Activated T-helper 2 cell treated with anti-CD3 and anti-CD28 coated beads, Interferon-gamma antibody, Interleukin-2, Interleukin-4, amounts not matched to agents 10 μg/mL and 5 μg/mL and 100 μg/mL, durations not matched to agents 14 hours and 24 hours and 36 hours (primary cell): ENCODE measurements around the gene KRTAP20-4. TPM values are rescaled to one million over a fixed set of nuclear protein-coding genes. Genes with fewer than 3 reads are reported as not detected.

Experiments
- DNase-seq: peaks from one replicate; pipeline ENCODE4 v3.0.0; 2021; ENCODE audit warnings: low spot score
- H3K27ac Mint-ChIP-seq: one replicate; pipeline ENCODE4 v1.8.0; 2021; ENCODE audit warnings: mixed read lengths
- H3K27me3 Mint-ChIP-seq: one replicate; pipeline ENCODE4 v1.8.0; 2021; ENCODE audit warnings: low read depth, mixed read lengths
- H3K36me3 Mint-ChIP-seq: one replicate; pipeline ENCODE4 v1.8.0; 2021; ENCODE audit warnings: low read depth, mixed read lengths
- H3K4me1 Mint-ChIP-seq: one replicate; pipeline ENCODE4 v1.8.0; 2021; ENCODE audit warnings: low read depth, mixed read lengths
- H3K4me3 Mint-ChIP-seq: one replicate; pipeline ENCODE4 v1.8.0; 2021; ENCODE audit warnings: low read depth, mild to moderate bottlenecking, moderate library complexity, mixed read lengths
- H3K9me3 Mint-ChIP-seq: one replicate; pipeline ENCODE4 v1.8.0; 2021; ENCODE audit warnings: mixed read lengths
- intact Hi-C: fragments of 100-400 bp; cut with micrococcal nuclease; formaldehyde crosslinking; loops from one replicate; pipeline ENCODE4 v1.15.1; 2023
- total RNA-seq: library from RNA; stranded (reverse); gene quantifications from 2 replicates; pipeline ENCODE4 v1.2.3, GENCODE V29; 2022

The KRTAP20-4 gene
- not detected in 2 replicates for total RNA-seq

- Mint-ChIP-seq H3K4me1 (no peaks in the 10 kb centered on the region), H3K27ac (no peak within 1 kb of the TSS), H3K4me3 (no peak within 1 kb of the TSS), H3K27me3 (no peaks in the 10 kb centered on the region), H3K9me3 (no peaks in the 10 kb centered on the region), H3K36me3 (no peaks in the 10 kb centered on the region)
- intact Hi-C loops, result no loop called here
- DNase-seq, result no peak
Measured at GRCh38 chr21:30620522-30620921, at the start of gene KRTAP20-4. Gene KRTAP20-4 (plus strand): TSS chr21:30620627.

- H3K27me3 Mint-ChIP-seq, result no peaks in the 10 kb centered on the region
- H3K9me3 Mint-ChIP-seq, result no peaks in the 10 kb centered on the region
- intact Hi-C loops, result no loop called here
- no peak for DNase-seq
- H3K4me1 Mint-ChIP-seq, result peaks cover 3% of the 10 kb centered on the region
- no peaks in the 10 kb centered on the region for H3K36me3 Mint-ChIP-seq
- H3K4me3 Mint-ChIP-seq, result no peak overlapping the region
- H3K27ac Mint-ChIP-seq, result no peak overlapping the region
Measured at GRCh38 chr21:30577766-30578165, 42.7 kb upstream of the KRTAP20-4 start.

- H3K36me3 Mint-ChIP-seq, result no peaks in the 10 kb centered on the region
- H3K4me3 Mint-ChIP-seq, result no peak overlapping the region
- no peak overlapping the region for H3K27ac Mint-ChIP-seq
- no peak for DNase-seq
- intact Hi-C loops, result no loop called here
- H3K9me3 Mint-ChIP-seq, result no peaks in the 10 kb centered on the region
- peaks cover 3% of the 10 kb centered on the region for H3K4me1 Mint-ChIP-seq
- H3K27me3 Mint-ChIP-seq, result no peaks in the 10 kb centered on the region
Measured at GRCh38 chr21:30579346-30579745, 41.1 kb upstream of the KRTAP20-4 start.

- Mint-ChIP-seq H3K27ac (no peak overlapping the region), H3K36me3 (no peaks in the 10 kb centered on the region), H3K4me1 (peaks cover 3% of the 10 kb centered on the region), H3K27me3 (peaks cover 5% of the 10 kb centered on the region), H3K9me3 (no peaks in the 10 kb centered on the region), H3K4me3 (no peak overlapping the region)
- DNase-seq, result no peak
- intact Hi-C loops, result no loop called here
Measured at GRCh38 chr21:30580132-30580531, 40.3 kb upstream of the KRTAP20-4 start.

GRCh38 chr21:30582870-30583269, 37.6 kb upstream of the KRTAP20-4 start:
- Mint-ChIP-seq H3K27me3 (peaks cover 5% of the 10 kb centered on the region), H3K36me3 (no peaks in the 10 kb centered on the region), H3K27ac (no peak overlapping the region), H3K4me1 (no peaks in the 10 kb centered on the region), H3K9me3 (no peaks in the 10 kb centered on the region), H3K4me3 (no peak overlapping the region)
- intact Hi-C loops, result no loop called here
- no peak for DNase-seq

GRCh38 chr21:30590297-30590696, 30.1 kb upstream of the KRTAP20-4 start, which contains the start of gene KRTAP22-2:
Gene KRTAP22-2 (minus strand): TSS chr21:30590397.
- intact Hi-C loops, result no loop called here
- Mint-ChIP-seq H3K4me1 (peaks cover 3% of the 10 kb centered on the region), H3K27me3 (peaks cover 4% of the 10 kb centered on the region), H3K4me3 (no peak within 1 kb of the TSS), H3K27ac (no peak within 1 kb of the TSS), H3K9me3 (no peaks in the 10 kb centered on the region), H3K36me3 (no peaks in the 10 kb centered on the region)
- no peak for DNase-seq

GRCh38 chr21:30592140-30592539, 28.3 kb upstream of the KRTAP20-4 start, which contains the start of gene KRTAP6-3:
Gene KRTAP6-3 (plus strand): TSS chr21:30592440. CDS start chr21:30592446, 6 bp downstream.
- no peak within 1 kb of the TSS for H3K27ac Mint-ChIP-seq
- H3K4me3 Mint-ChIP-seq, result no peak within 1 kb of the TSS
- DNase-seq, result no peak
- H3K36me3 Mint-ChIP-seq, result no peaks in the 10 kb centered on the region
- no peaks in the 10 kb centered on the region for H3K9me3 Mint-ChIP-seq
- H3K27me3 Mint-ChIP-seq, result peaks cover 4% of the 10 kb centered on the region
- intact Hi-C loops, result no loop called here
- H3K4me1 Mint-ChIP-seq, result peaks cover 3% of the 10 kb centered on the region

- intact Hi-C loops, result no loop called here
- Mint-ChIP-seq H3K4me1 (no peaks in the 10 kb centered on the region), H3K27ac (no peak within 1 kb of the TSS), H3K36me3 (no peaks in the 10 kb centered on the region), H3K27me3 (no peaks in the 10 kb centered on the region), H3K4me3 (no peak within 1 kb of the TSS), H3K9me3 (peaks cover 11% of the 10 kb centered on the region)
- DNase-seq, result no peak
Measured at GRCh38 chr21:30598802-30599201, 21.6 kb upstream of the KRTAP20-4 start, which contains the start of gene KRTAP6-2. Gene KRTAP6-2 (minus strand): TSS chr21:30598902. CDS start chr21:30598874, 28 bp downstream.

- no peaks in the 10 kb centered on the region for H3K36me3 Mint-ChIP-seq
- no peak for DNase-seq
- peaks cover 11% of the 10 kb centered on the region for H3K9me3 Mint-ChIP-seq
- H3K4me3 Mint-ChIP-seq, result no peak within 1 kb of the TSS
- no peaks in the 10 kb centered on the region for H3K27me3 Mint-ChIP-seq
- H3K27ac Mint-ChIP-seq, result no peak within 1 kb of the TSS
- intact Hi-C loops, result no loop called here
- no peaks in the 10 kb centered on the region for H3K4me1 Mint-ChIP-seq
Measured at GRCh38 chr21:30600787-30601186, 19.6 kb upstream of the KRTAP20-4 start, which contains the start of gene KRTAP22-1. Gene KRTAP22-1 (plus strand): TSS chr21:30601087.

GRCh38 chr21:30605968-30606367, 14.5 kb upstream of the KRTAP20-4 start:
- H3K27ac Mint-ChIP-seq, result no peak overlapping the region
- no peaks in the 10 kb centered on the region for H3K27me3 Mint-ChIP-seq
- H3K36me3 Mint-ChIP-seq, result no peaks in the 10 kb centered on the region
- no peak for DNase-seq
- peaks cover 23% of the 10 kb centered on the region for H3K9me3 Mint-ChIP-seq
- no peak overlapping the region for H3K4me3 Mint-ChIP-seq
- H3K4me1 Mint-ChIP-seq, result no peaks in the 10 kb centered on the region
- intact Hi-C loops, result no loop called here

GRCh38 chr21:30612132-30612531, 8.3 kb upstream of the KRTAP20-4 start:
- H3K27ac Mint-ChIP-seq, result no peak overlapping the region
- intact Hi-C loops, result no loop called here

GRCh38 chr21:30613836-30614235, 6.6 kb upstream of the KRTAP20-4 start, which contains the start of gene KRTAP6-1:
Gene KRTAP6-1 (minus strand): TSS chr21:30613930. CDS start chr21:30613904, 26 bp downstream.
- H3K4me3 Mint-ChIP-seq, result no peak within 1 kb of the TSS
- no peaks in the 10 kb centered on the region for H3K36me3 Mint-ChIP-seq
- H3K27me3 Mint-ChIP-seq, result no peaks in the 10 kb centered on the region
- intact Hi-C loops, result no loop called here
- no peak for DNase-seq
- no peaks in the 10 kb centered on the region for H3K4me1 Mint-ChIP-seq
- H3K9me3 Mint-ChIP-seq, result peaks cover 14% of the 10 kb centered on the region
- no peak within 1 kb of the TSS for H3K27ac Mint-ChIP-seq

More at GRCh38 chr21:30612132-30612531, 8.3 kb upstream of the KRTAP20-4 start:
- no peak for DNase-seq
- Mint-ChIP-seq H3K9me3 (peaks cover 17% of the 10 kb centered on the region), H3K36me3 (no peaks in the 10 kb centered on the region), H3K4me1 (no peaks in the 10 kb centered on the region), H3K4me3 (no peak overlapping the region), H3K27me3 (no peaks in the 10 kb centered on the region)

- H3K36me3 Mint-ChIP-seq, result no peaks in the 10 kb centered on the region
- intact Hi-C loops, result no loop called here
- no peaks in the 10 kb centered on the region for H3K27me3 Mint-ChIP-seq
- H3K9me3 Mint-ChIP-seq, result peaks cover 13% of the 10 kb centered on the region
- no peak overlapping the region for H3K27ac Mint-ChIP-seq
- H3K4me1 Mint-ChIP-seq, result no peaks in the 10 kb centered on the region
- H3K4me3 Mint-ChIP-seq, result no peak overlapping the region
- DNase-seq, result no peak
Measured at GRCh38 chr21:30615199-30615598, 5.2 kb upstream of the KRTAP20-4 start.

GRCh38 chr21:30616125-30616524, 4.3 kb upstream of the KRTAP20-4 start, which contains the start of gene KRTAP20-1:
Gene KRTAP20-1 (plus strand): TSS chr21:30616425. CDS start chr21:30616455, 30 bp downstream.
- intact Hi-C loops, result no loop called here
- no peak for DNase-seq
- no peak within 1 kb of the TSS for H3K4me3 Mint-ChIP-seq
- H3K4me1 Mint-ChIP-seq, result no peaks in the 10 kb centered on the region
- H3K27ac Mint-ChIP-seq, result no peak within 1 kb of the TSS
- H3K36me3 Mint-ChIP-seq, result no peaks in the 10 kb centered on the region
- H3K27me3 Mint-ChIP-seq, result no peaks in the 10 kb centered on the region
- H3K9me3 Mint-ChIP-seq, result peaks cover 4% of the 10 kb centered on the region
